ENCODE data around the gene FBXO17.

FBXO17 gene

GRCh38 chr19:38912600-38913514, 62.7 kb downstream of the FBXO17 start:
- DNase-seq, result no peak

- no peak for DNase-seq
Observed at GRCh38 chr19:38911388-38912001, 64.0 kb downstream of the FBXO17 start.

- no peak for DNase-seq
Observed at GRCh38 chr19:38910488-38910887, 65.1 kb downstream of the FBXO17 start.

- no peak for DNase-seq
Observed at GRCh38 chr19:38908911-38909310, 66.6 kb downstream of the FBXO17 start.

- no peak for DNase-seq
Observed at GRCh38 chr19:38907670-38908069, 67.9 kb downstream of the FBXO17 start.

- DNase-seq, result no peak
Observed at GRCh38 chr19:38907227-38907626, 68.3 kb downstream of the FBXO17 start.

GRCh38 chr19:38905620-38906019, 69.9 kb downstream of the FBXO17 start:
- no peak for DNase-seq

- DNase-seq, result no peak
Observed at GRCh38 chr19:38904581-38905539, 70.7 kb downstream of the FBXO17 start.

GRCh38 chr19:38901683-38902082, 73.9 kb downstream of the FBXO17 start:
- no peak for DNase-seq

GRCh38 chr19:38900743-38901190, 74.8 kb downstream of the FBXO17 start:
- DNase-seq, result no peak

GRCh38 chr19:38900202-38900629, 75.3 kb downstream of the FBXO17 start:
- DNase-seq, result no peak

- DNase-seq, result peak; percentile 100
Observed at GRCh38 chr19:38899447-38900201, 75.9 kb downstream of the FBXO17 start, which contains the start of the genes NFKBIB and SIRT2. TSS of gene NFKBIB (plus strand) at chr19:38899969. CDS start at chr19:38900033, 64 bp downstream. TSS of gene SIRT2 (minus strand) at chr19:38899618. CDS start at chr19:38899521, 97 bp downstream.

GRCh38 chr19:38898788-38899446, 76.6 kb downstream of the FBXO17 start:
- peak; percentile 50 for DNase-seq

- DNase-seq, result no peak
Observed at GRCh38 chr19:38894968-38895367, 80.6 kb downstream of the FBXO17 start.

- DNase-seq, result no peak
Observed at GRCh38 chr19:38893341-38893771, 82.2 kb downstream of the FBXO17 start.

GRCh38 chr19:38892841-38893240, 82.7 kb downstream of the FBXO17 start:
- DNase-seq, result no peak

- DNase-seq, result no peak
Observed at GRCh38 chr19:38891771-38892170, 83.8 kb downstream of the FBXO17 start.
